Body of pancreas (tissue), 4 donors: Measurements from ENCODE around the gene DNAJC25. TPM values are rescaled to one million over a fixed set of nuclear protein-coding genes. Genes with fewer than 3 reads are reported as not detected.

ENCODE experiments used
- ATAC-seq: fragments of 150-250 bp; one replicate; pipeline ENCODE4 v1.9.1; 2016
- DNase-seq, 4 donors: peaks; one replicate each; pipeline ENCODE4 v3.0.0-alpha.2; 2019
- H3K27ac ChIP-seq, 4 donors: fragments of 200-600 bp; sonication (generic); 1 replicate in 3 of 4; 2 replicates in 1 of 4; pipeline versions ENCODE4 v1.5.1 to v1.6.1; 2016 to 2019; ENCODE audit warnings: mild to moderate bottlenecking in 1 of 4, mixed read lengths in 1 of 4, moderate library complexity in 1 of 4
- H3K27me3 ChIP-seq, 2 donors: fragments of 200-600 bp; sonication (generic); one replicate each; pipeline ENCODE4 v1.6.0; 2016; ENCODE audit warnings: mild to moderate bottlenecking in 1 of 2
- H3K36me3 ChIP-seq, 2 donors: fragments of 200-600 bp; sonication (generic); replicated peaks in 1 of 2; 2 replicates each; pipeline ENCODE4 v1.5.1; 2016; ENCODE audit warnings: low read depth in 2 of 2; ENCODE audit not compliant: insufficient read depth in 1 of 2
- H3K4me1 ChIP-seq: fragments of 200-600 bp; sonication (generic); one replicate; pipeline ENCODE4 v1.6.0; 2016
- H3K4me3 ChIP-seq, 2 donors: fragments of 200-600 bp; sonication (generic); 1 replicate in 1 of 2; 2 replicates in 1 of 2; pipeline ENCODE4 v1.5.1; 2016 to 2019
- H3K9me3 ChIP-seq, 3 donors: fragments of 200-600 bp; sonication (generic); 1 replicate in 2 of 3; 2 replicates in 1 of 3; pipeline ENCODE4 v1.5.1; 2016
- POLR2A ChIP-seq, 3 donors: fragments of 450-650 bp; IDR thresholded peaks; one replicate each; pipeline ENCODE4 v1.6.1; 2016; ENCODE audit warnings: antibody characterized with exemption in 3 of 3, mild to moderate bottlenecking in 2 of 3
- WGBS, 2 donors: methylation state at CpG; one replicate each; pipeline ENCODE4 v1.1.5; 2017; 5-methylcytosine and 5-hydroxymethylcytosine counted together
- intact Hi-C: fragments of 100-400 bp; cut with DNase I; formaldehyde crosslinking; loops from one replicate; pipeline ENCODE4 v1.15.1; 2023
- total RNA-seq, 2 donors: library from RNA; depleted of rRNA; stranded (reverse); fragments of >200 nt; gene quantifications; one replicate each; pipeline ENCODE4 v1.1.0, GENCODE V29; 2016
- TF ChIP-seq, protein P1 (sequence below), 7 experiments: fragments of 450-650 bp in 4 of 7; fragments of 200-600 bp in 3 of 7; sonication (generic) in 3 of 7; IDR thresholded peaks; one replicate each; pipeline ENCODE4 v1.5.1; 2016 to 2019; ENCODE audit warnings: antibody characterized with exemption in 7 of 7

Gene DNAJC25
- total RNA-seq, 2 donors from 2014 or later: 4.2 to 21.1 TPM

DNA sequence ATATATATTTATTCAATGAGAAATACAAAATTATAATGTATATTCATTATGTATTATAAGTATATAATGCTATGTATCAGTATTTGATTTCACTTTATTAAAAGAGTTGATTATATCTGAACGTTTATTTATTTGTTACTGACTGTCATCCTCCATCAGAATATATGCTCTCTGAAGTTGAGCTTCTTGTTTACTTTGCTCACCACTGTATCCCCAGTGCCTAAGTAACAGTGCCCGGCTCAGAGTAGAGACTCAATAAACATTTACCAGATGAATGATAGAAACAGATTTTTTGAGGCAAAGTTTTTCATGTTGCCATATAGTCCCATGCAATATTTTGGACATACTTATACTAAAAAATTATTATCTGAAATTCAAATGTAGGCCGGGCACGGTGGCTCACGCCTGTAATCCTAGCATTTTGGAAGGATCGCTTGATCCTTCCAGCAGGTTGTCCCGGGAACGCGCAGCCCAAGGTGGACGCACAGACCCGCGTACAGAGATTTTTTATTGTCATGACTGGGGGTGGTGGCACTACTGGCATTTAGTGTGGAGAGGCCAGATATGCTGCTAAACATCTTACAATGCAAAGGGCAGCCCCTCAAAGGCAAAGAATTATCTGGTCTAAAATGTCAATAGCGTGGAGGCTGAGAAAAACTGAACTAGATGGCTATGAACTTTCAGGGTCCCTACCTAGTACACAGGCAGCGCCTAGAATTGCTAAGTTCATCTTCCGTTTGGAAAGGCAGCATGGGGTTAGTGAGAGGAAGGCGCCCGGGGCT, 761 bp upstream of the DNAJC25 start:
- DNase-seq (peak in 2 of 4 donors; percentile 5 to 15), ATAC-seq (peak; percentile 45)
- Histone ChIP-seq H3K36me3 (no peaks in the 10 kb centered on the region), H3K27me3 (no peaks in the 10 kb centered on the region), H3K9me3 (no peaks in the 10 kb centered on the region), H3K27ac (peak overlapping the region in 3 of 4 donors; percentile 9 to 94 (median 92)), H3K4me1 (peaks cover 33% of the 10 kb centered on the region), H3K4me3 (peak overlapping the region; percentile 67 to 91)
- WGBS, 2 donors: 4 to 9% methylated on average over 17 of the region's 17 CpGs
- no peak for TF ChIP-seq POLR2A (IDR thresholded peaks at IDR 0.05)
- TF ChIP-seq, protein P1, sequence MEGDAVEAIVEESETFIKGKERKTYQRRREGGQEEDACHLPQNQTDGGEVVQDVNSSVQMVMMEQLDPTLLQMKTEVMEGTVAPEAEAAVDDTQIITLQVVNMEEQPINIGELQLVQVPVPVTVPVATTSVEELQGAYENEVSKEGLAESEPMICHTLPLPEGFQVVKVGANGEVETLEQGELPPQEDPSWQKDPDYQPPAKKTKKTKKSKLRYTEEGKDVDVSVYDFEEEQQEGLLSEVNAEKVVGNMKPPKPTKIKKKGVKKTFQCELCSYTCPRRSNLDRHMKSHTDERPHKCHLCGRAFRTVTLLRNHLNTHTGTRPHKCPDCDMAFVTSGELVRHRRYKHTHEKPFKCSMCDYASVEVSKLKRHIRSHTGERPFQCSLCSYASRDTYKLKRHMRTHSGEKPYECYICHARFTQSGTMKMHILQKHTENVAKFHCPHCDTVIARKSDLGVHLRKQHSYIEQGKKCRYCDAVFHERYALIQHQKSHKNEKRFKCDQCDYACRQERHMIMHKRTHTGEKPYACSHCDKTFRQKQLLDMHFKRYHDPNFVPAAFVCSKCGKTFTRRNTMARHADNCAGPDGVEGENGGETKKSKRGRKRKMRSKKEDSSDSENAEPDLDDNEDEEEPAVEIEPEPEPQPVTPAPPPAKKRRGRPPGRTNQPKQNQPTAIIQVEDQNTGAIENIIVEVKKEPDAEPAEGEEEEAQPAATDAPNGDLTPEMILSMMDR (IDR thresholded peaks at IDR 0.05): no peak
- intact Hi-C loops: no loop called here

DNA sequence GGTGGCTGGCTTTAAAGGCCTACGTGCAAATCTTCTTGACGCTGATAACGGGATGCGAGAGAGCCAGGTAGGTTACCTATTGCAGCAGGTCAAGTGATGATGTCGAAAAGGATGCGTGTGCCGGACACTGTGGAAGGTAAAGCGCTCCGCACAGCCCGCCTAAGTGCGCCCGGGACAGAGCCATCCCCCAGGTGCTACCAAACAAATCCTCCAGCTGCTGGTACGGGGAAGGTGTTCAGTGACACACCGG, 245 bp upstream of the DNAJC25 start:
- H3K36me3 ChIP-seq: no peaks in the 10 kb centered on the region
- no peak for TF ChIP-seq POLR2A (IDR thresholded peaks at IDR 0.05)
- TF ChIP-seq, protein P1 (IDR thresholded peaks at IDR 0.05): no peak
- 1 to 4% methylated on average over 5 to 14 of the region's 14 CpGs for WGBS, 2 donors
- H3K4me3 ChIP-seq: peak overlapping the region; percentile 67 to 91
- peaks cover 0 to 2% (median 0%) of the 10 kb centered on the region in 3 donors for H3K9me3 ChIP-seq
- intact Hi-C loops: no loop called here
- DNase-seq: no peak
- peak overlapping the region in 3 of 4 donors; percentile 92 to 95 (median 94) for H3K27ac ChIP-seq
- no peaks in the 10 kb centered on the region for H3K27me3 ChIP-seq
- no peak for ATAC-seq
- H3K4me1 ChIP-seq: peaks cover 38% of the 10 kb centered on the region

DNA sequence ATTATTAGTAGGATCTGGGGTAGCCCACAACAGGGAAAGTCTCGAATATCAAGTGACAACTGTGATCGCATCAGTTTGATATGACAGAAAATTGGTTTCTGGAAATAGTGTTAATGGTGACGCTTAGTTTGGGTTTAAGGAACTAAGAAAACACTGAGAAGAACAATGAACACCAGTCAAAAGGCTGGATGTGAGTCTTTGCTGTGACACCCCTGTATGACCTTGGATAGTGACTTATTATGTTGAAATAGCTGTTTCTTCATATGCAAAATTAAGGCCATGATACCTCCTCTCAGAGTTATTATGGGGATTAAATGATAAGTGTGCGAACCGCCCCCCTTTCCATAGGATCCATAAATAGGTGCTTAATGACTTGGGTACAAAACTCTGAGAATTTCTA, 926 bp downstream of the DNAJC25 start:
- TF ChIP-seq, protein P1 (IDR thresholded peaks at IDR 0.05): no peak
- TF ChIP-seq POLR2A (IDR thresholded peaks at IDR 0.05): no peak
- H3K4me3 ChIP-seq: peak overlapping the region; percentile 67 to 91
- WGBS, 2 donors: 7 to 11% methylated on average over 5 of the region's 5 CpGs
- DNase-seq: no peak
- H3K4me1 ChIP-seq: peaks cover 42% of the 10 kb centered on the region
- no peak for ATAC-seq
- no peaks in the 10 kb centered on the region for H3K36me3 ChIP-seq
- intact Hi-C loops: no loop called here
- peaks cover 0 to 3% (median 0%) of the 10 kb centered on the region in 3 donors for H3K9me3 ChIP-seq
- H3K27ac ChIP-seq: peak overlapping the region in 3 of 4 donors; percentile 79 to 94 (median 92)
- no peaks in the 10 kb centered on the region for H3K27me3 ChIP-seq

DNA sequence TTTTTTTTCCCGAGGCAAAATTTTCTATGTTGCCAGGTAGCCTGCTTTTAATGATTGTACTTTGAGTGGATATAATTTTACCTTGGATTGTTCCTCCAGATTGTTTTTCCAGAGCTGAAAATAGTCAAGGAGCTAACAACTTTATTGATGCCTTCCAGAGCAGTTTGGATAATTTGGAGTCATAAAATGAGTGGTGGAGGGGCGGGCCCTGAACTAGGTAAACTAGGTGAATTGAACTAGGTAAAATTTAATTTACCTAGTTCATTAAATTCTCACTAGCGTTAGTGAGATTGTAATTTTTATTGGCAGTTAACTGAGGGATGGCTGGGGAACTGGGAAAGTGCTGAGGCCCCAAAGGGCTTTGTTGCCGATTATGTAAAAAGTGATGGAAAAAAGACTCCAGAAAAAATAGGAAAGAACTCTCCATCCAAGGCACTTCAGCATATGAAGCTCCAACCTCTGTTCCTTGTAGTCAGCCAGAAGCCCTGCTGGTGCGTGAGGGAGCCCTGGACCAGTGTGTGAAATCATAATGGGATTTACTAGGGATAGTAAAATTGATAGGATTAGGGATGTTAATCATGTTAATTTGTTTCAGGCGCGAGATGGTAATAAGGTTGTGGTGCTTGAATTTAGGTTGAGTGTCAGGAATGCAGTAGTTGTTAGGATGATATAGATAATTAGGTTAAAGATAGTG, 1.7 kb downstream of the DNAJC25 start:
- Histone ChIP-seq H3K4me3 (no peak overlapping the region), H3K27ac (peak overlapping the region in 1 of 4 donors; percentile 94), H3K4me1 (peaks cover 50% of the 10 kb centered on the region), H3K36me3 (no peaks in the 10 kb centered on the region), H3K27me3 (no peaks in the 10 kb centered on the region), H3K9me3 (peaks cover 0 to 3% (median 0%) of the 10 kb centered on the region in 3 donors)
- no peak for ATAC-seq
- WGBS, 2 donors: 45 to 50% methylated on average over 7 of the region's 7 CpGs
- intact Hi-C loops: no loop called here
- no peak for DNase-seq
- TF ChIP-seq POLR2A (IDR thresholded peaks at IDR 0.05): no peak

DNA sequence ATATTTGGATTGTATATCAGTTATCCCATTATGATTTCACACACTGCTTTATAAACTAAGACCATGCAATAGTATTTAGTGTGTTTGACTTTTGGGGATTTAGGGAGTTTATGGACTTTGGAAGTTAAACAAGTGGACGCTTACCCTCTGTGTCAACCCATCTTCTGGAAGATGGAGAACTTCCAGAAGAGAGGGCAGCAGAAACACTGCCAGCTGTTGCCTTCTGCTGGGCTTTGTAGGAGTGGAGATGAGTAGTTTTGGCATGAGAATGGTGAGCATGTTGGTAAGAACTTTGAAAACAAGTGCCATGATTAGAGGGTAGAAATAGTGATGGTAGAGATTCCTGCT, 2.2 kb downstream of the DNAJC25 start:
- DNase-seq: no peak
- intact Hi-C loops: no loop called here
- no peak for TF ChIP-seq POLR2A (IDR thresholded peaks at IDR 0.05)
- TF ChIP-seq, protein P1 (IDR thresholded peaks at IDR 0.05): no peak
- H3K27ac ChIP-seq: no peak overlapping the region
- 28 to 39% methylated on average over 1 of the region's 1 CpG for WGBS, 2 donors
- no peak for ATAC-seq
- H3K4me3 ChIP-seq: no peak overlapping the region
- H3K36me3 ChIP-seq: no peaks in the 10 kb centered on the region
- peaks cover 55% of the 10 kb centered on the region for H3K4me1 ChIP-seq
- no peaks in the 10 kb centered on the region for H3K27me3 ChIP-seq
- H3K9me3 ChIP-seq: peaks cover 0 to 3% (median 0%) of the 10 kb centered on the region in 3 donors
